ENCODE results near the gene RACK1.
A peak's percentile ranks its signal among the peaks of the same experiment; 100 is the strongest.
"Not testable (repeated sequence)": the region's sequence is repeated elsewhere in the genome, so short reads cannot be mapped to it uniquely, and the experiment has no call there.

The RACK1 gene

GRCh38 chr5:181217803-181218062 is 26.0 kb downstream of the RACK1 start:
- DNase-seq, result peak; percentile 66

DNA sequence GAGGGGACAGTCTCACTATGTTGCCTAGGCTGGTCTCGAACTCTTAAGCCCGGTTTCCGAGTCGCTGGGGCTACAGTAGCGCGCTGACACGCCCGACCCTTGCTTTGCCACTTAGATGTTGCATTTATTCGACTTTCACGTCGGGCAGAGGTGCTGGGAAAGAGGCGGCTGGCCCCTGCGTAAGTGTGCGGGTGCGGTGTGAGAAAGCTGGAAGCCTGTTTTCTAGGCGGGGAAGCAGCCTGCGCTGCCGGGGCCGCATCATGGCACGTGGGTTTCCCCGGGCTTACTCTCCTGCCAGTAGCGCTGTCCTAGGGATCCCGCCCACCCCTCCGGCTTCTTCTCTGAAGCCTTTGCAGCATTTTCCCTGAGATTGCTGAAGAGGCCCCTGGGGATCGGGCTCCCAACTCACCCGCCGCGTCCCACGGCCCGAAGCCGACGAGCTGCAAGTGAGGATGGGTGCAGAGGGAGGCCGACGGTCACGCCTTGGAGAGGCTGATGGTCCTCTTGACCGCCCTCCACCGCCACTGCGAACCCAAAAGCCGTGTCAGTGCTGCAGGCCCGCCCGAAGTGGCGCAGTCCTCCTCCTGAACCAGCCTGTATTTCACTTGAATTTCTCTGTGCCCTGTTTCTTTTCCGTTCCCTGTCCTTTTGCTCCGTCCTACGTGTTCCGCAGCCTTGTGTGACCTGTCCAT is 26.4 kb downstream of the RACK1 start:
- peak; percentile 79 for DNase-seq

DNA sequence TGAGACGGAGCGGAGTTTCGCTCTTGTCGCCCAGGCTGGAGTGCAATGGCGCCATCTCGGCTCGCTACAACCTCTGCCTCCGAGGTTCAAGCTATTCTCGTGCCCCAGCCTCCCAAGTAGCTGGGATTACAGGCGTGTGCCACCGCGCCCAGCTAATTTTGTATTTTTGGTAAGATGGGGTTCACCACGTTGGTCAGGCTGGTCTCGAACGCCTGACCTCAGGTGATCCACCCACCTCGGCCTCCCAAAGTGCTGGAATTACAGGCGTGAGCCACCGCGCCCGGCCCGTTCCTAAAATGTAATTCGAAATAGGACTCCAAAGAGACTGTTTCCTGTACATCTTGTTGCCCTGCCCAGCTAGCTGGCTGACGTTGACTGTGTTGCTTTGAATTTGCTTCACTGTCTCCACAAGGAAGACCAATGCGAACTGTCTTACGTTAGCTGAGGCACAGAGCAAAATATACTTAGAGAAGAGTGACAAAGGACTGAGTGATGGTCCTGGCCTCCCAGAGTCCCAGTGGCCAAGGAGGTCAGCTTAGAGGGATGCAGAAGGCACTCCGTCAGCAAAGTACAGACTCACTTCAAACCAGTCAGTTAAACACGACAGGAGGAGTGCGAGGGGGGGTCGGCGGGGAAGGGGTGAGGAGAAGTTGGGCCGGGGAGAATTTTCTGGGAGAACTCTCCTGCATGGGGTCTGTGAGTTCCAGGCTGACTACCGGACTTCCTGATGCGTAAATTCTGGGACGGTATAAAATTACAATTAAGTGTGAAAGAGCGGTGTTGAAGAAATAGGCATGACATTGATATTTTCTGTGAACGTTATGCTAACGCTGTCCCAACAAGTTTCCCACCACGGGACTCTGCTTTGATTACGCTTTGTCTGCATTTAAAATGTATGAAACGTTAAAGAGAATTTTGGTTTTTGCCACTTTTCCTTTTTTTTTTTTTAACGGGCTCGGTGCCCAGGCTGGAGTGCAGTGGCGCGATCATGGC is 27.4 kb downstream of the RACK1 start:
- no peak for DNase-seq

GRCh38 chr5:181214249-181214648 is 29.5 kb downstream of the RACK1 start:
- DNase-seq, result not testable (repeated sequence)

DNA sequence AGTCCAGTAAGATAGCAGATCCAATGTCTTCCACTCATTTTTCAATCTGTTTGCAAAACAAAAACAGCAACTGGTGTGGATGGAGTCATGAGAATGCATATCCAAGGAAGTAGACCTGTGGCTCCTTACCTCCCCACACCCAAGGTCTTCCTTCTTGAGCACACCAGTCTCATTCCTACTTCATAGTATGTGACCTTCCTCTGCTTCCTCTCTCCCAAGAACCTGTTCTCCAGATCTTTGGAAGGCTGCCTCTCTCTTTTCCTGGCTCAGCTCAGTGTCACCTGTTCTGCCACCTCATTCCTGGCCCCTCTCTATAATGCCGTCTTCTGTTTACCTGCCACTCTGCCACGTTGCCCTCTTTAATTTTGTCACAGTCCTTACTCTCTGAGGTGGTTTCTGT is 30.8 kb downstream of the RACK1 start:
- DNase-seq, result no peak

GRCh38 chr5:181212080-181212479 is 31.6 kb downstream of the RACK1 start:
- DNase-seq, result no peak

DNA sequence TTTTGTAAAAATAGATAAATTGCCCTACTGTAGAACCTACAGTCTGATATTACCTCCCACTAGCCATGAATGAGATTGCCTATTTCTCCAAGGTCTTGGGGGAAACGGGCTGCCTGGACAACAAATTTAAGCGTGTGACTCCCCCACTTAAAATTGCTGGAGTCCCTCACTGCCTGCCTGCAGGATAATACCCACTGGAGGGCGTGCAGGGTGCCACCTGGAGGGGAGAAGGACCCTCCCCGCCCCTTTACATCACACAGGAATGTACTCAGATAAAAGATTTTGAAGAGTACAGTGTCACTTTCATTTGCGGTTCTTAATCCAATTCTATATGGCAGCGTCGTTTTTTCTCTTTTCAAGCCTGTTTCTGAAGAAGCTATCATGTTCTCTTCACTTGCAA is 32.5 kb downstream of the RACK1 start:
- DNase-seq, result no peak

- not testable (repeated sequence) for DNase-seq
These were observed 33.0 kb downstream of the RACK1 start for GRCh38 chr5:181210698-181211097.

DNA sequence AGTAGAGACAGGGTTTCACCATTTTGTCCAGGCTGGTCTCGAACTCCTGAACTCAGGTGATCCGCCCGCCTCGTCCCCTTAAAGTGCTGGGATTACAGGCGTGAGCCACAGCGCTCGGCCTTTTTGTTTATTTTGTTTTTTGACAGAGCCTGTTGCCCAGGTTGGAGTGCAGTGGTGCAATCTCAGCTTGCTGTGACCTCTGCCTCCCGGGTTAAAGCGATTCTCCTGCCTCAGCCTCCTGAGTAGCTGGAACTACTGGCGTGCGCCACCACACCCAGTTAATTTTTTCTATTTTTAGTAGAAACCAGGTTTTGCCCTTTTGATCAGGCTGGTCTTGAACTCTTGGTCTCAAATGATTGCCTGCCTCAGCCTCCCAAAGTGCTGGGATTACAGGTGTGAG is 33.6 kb downstream of the RACK1 start:
- DNase-seq, result not testable (repeated sequence)

DNA sequence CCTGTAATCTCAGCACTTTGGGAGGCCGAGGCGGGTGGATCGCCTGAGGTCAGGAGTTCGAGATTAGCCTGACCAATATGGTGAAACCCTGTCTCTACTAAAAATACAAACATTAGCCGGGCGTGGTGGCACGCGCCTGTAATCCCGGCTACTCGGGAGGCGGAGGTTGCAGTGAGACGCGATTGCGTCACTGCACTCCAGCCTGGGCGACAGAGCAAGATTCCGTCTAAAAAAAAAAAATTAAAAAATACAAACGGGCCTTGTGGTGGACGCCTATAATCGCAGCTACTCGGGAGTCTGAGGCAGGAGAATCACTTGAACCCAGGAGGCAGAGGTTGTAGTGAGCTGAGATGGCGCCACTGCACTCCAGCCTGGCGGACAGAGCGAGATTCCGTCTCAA is 34.7 kb downstream of the RACK1 start:
- not testable (repeated sequence) for DNase-seq

GRCh38 chr5:181207960-181208253 is 35.8 kb downstream of the RACK1 start:
- DNase-seq, result no peak

DNA sequence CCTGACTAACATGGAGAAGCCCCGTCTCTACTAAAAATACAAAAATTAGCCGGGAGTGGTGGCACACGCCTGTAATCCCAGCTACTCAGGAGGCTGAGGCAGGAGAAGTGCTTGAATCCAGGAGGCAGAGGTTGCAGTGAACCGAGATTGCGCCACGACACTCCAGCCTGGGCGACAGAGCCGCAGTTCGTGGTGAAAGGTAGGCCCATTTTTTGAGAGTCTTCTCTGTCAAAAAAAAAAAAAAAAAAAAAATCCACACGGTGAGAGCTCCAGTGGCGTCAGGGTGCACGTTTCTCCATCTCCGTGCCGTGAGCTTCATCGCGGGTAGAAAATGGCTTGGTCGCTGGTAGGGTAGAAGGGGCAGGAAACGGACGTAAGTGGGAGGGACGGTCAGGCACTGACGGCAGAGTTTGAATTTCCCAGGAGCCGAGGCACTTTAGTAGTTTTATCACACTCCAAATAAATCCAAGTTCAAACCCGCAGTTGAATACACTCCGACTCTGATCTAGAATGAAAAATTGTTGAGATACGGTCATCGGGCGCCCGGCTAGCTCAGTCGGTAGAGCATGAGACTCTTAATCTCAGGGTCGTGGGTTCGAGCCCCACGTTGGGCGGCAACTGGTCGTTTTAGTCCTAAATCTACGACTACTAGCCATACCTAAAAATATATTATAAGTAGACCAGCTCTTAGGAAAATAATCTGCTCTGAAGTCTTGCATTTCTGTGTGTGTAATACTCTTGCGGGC is 36.3 kb downstream of the RACK1 start:
- DNase-seq, result peak; percentile 67

DNA sequence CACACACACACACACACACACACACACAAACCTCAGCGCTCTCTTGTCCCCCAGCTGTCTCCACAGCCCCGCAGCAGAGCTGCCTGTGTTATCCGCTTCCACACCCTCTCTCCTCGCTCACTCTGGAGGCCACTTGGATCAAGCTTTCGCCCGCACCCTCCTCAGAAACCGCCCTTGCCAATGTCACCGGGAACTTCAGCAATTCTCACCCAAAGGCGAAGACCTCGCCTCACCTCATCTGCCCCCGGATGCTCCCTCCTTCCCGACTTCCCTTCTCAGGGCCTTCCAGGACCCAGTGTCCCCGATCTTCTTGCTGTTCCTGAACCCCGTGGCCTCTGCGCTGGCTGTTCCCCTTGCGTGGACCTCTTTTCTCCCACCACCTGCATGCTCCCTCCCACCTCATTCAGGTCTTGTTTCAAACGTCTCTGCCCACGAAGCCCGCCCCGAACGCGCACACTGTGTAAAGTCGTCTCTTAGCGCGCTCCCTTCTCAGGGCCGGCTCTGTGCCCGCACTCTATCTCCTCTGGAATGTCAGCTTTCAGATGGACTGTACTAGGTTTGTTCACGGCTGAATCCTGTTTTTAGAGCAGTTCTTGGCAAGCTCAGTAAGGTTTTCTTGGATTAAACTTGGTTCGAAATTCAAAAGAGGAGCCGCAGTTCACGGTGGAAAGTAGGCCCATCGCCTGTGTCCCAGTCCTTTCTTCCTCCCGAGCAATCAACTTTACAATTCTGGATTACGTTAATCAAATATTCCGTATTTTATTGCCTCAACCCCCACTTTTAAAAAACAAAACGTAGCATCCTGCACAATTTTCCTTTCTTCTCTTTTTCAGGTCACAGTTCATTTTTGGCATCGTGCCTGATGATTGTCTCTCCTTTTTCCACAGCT is 37.7 kb downstream of the RACK1 start:
- peak; percentile 71 for DNase-seq

DNA sequence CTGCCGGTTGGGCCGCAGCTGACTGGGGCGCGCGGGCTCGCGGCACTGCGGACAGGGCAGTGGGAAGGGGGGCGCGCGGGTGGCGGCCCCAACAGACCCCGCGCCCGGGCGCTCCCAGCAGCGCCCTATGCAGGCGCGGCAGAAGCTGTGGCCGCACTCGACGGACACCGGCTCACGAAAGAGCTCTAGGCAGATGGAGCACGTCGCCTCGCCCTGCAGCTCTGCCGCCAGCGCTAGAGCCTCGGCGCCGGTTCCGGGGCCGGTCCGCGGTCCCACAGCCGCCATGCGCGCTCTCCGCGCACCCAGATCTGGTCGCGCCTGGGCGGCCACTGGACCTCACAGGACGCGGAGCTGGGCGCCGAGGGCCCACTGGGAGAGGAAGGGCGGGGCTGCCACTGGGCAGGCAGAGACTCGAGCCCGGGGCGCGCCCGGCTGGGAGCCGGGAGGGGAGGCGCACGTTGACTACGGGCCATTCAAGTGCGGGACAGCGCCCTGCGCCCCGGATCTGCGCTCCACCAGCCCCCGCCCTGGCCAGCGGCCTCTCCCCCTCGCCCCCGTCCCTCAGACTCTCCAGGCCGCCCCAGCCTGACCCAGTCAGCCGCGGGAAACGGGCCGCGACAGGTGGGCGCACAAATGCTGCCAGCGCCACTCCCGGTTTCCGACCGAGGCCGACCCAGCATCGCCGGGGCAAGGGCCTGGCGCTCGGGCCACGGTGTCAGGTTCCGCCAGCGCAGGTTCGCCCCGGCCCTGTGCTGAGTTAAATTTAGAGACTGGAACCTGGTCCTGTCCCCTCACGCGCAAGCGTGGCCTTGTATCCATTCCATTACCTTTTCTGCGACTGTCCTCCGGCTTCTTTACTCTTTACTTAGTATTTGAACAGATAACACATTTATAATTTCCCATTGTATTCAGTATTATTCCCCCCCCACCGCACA is 38.6 kb downstream of the RACK1 start, which contains the start of gene TRIM7:
TSS of gene TRIM7 (minus strand) at position 371 of the 935 bp plus-strand sequence. CDS start at position 285, 86 bp downstream.
- DNase-seq, result peak; percentile 76

DNA sequence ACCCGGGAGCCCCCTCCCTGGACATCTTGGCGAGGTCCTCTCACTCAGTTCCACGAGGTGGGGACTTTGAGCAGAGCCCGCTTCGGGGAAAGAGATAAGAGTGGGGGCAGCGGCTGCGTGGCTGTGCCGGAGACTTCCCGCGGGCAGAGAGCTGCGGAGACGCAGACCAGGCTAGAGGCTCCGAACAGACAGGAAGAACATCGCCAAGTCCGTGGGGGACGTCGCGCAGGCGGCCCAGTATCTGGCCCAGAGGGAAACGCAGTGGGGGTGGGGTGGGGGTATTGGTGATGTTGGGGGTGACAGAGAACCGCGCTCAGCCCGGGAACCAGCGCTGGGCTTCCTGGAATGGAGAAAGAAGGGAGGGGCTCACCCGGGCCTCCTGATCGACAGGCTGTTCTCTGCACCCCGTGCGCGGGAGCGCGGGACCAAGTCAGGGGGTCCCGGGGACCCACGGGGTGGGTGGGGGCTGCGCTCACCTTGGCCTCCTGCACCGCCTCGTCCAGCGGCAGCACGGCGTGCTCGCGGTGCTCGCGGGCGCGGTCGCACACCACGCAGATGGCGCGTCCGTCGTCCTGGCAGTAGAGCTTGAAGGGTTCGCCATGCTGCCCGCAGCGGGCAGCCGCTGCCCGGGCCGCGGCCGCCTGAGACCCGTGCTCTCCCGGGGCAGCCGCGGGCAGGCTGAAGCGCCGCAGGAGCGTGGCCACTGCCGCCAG is 39.4 kb downstream of the RACK1 start:
- peak; percentile 51 for DNase-seq

GRCh38 chr5:181203777-181204112 is 40.0 kb downstream of the RACK1 start:
- no peak for DNase-seq

DNA sequence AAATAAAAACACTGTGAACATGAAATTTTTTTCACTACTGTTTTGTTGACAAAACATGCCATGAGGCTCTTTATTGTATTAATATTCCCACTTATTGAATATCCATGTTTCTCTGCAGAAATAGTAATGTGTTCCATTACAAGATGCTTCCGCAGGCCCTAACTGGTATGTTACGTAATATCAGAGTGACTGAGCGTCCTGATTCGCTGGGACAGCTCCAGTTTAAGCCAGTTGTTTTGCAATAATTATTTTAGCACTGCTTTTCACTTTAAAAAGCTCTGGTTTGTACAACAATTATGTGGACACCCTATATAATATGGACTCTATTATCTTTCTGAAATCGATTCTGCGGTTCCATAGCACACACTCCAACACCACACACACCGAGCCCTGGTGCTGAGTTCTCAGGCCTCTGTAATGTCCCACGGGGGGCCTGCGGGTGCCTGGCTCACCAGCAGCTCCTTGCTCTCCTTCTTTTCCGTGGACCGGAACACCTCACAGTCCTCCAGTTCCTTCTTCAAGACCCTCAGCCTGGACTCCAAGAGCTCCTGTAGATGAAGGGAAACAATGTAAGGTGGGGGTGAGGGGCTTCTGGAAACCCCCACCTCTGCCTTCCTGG is 40.5 kb downstream of the RACK1 start:
- no peak for DNase-seq

DNA sequence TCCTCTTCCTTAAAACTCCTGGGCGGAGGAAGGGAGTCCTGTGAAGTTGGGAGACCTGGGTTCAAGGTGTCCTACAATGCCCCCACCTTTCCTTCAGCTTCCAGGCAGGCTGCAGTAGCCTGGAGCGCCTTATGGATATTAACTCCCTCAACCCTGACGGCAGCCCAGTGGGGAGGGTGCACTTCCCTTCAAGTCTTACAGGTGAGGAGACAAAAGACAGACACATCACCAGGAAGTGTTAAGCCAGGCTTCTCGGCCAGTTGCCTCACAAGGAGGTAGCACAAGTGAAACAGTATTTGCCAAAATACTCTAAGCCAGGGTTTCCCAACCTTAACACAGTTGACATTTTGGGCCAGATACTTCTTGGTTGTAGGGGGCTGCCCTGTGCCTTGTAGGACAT is 42.9 kb downstream of the RACK1 start:
- no peak for DNase-seq

DNA sequence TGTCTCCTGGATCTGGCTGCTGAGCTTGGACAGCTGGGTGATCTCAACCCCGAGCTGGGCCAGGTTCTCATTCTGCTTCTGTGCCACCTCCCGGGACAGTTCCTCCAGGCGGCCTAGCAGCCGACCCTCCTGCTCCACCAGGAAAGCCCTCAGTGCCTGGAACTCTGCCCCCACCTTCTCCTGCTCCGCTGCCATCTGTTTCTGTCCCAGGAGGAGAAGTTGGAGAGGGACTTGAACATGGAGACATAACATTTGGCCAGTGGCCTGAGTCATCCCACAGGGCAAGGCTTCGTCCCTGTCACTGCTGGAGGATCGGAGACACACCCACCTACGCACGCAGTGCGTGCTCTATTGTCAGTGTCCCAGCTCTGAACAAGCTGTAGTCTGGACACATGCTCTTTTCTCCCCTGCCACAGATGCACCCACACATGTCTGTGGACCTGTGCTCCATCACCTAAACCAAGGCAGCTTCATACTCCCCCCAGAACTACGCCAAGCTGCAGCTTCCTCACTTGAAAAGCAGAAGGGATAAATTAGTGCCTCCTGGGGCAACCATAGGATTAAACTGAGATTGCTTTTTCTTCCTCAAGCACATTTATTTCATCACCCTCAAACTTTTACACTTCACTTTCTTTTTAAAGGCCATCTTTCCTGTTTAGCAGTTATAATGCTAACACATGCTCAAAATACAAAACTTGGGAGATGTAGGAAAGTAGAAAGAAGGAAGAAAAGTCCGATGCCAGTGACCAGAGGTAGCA is 43.6 kb downstream of the RACK1 start:
- DNase-seq, result no peak
